Panc1 (cell line): ENCODE data around the gene CHMP6. TPM values are rescaled to one million over a fixed set of nuclear protein-coding genes. Genes with fewer than 3 reads are reported as not detected.

Experiments used
- ATAC-seq: fragments of 200-7000 bp; cut with Tn5 transposase; 2 replicates; pipeline ENCODE4 v1.9.1; 2020; ENCODE audit warnings: mild to moderate bottlenecking, moderate library complexity
- BruUV-seq: library from RNA; stranded (reverse); fragments of 400-500 nt; replicated peaks from 2 replicates; lab custom pipeline; 2021; lab: Mats Ljungman, UMichigan
- CTCF ChIA-PET: fragments of 300-600 bp; sonication (Branson Sonifier 250); formaldehyde crosslinking; loops from one replicate; lab custom pipeline; 2022; ENCODE audit warnings: antibody characterized with exemption; lab: Charles Lee
- POLR2A ChIA-PET: fragments of 300-600 bp; sonication (Branson Sonifier 250); formaldehyde crosslinking; loops from one replicate; lab custom pipeline; 2022; ENCODE audit warnings: antibody characterized with exemption; lab: Charles Lee
- DNase-seq: peaks from one replicate; pipeline ENCODE4 v3.0.0-alpha.2; 2010; ENCODE audit warnings: low read depth, low spot score
- H3K27ac ChIP-seq: 2 replicates; pipeline ENCODE4 v1.5.1; 2011; ENCODE audit warnings: mild to moderate bottlenecking, low read length, inconsistent platforms
- H3K27me3 ChIP-seq: fragments of 200-500 bp; sonication (Bioruptor generic); 2 replicates; pipeline ENCODE4 v1.6.0; 2014; ENCODE audit warnings: low read length, inconsistent platforms; ENCODE audit not compliant: control insufficient read depth, insufficient read depth
- H3K36me3 ChIP-seq: fragments of 200-500 bp; sonication (Bioruptor generic); 2 replicates; pipeline ENCODE4 v1.5.1; 2014; ENCODE audit warnings: inconsistent platforms, mild to moderate bottlenecking, low read length, moderate library complexity; ENCODE audit not compliant: control insufficient read depth, insufficient read depth
- H3K4me1 ChIP-seq: 2 replicates; pipeline ENCODE4 v1.5.1; 2011; ENCODE audit warnings: inconsistent platforms, mild to moderate bottlenecking, low read length, moderate library complexity; ENCODE audit not compliant: control insufficient read depth, insufficient read depth
- H3K4me3 ChIP-seq, 2 experiments: 2 replicates each; pipeline ENCODE4 v1.5.1; 2011 to 2012; ENCODE audit warnings: low read depth in 2 of 2, low read length in 2 of 2, mild to moderate bottlenecking in 2 of 2, inconsistent platforms in 1 of 2, moderate library complexity in 1 of 2
- H3K9me3 ChIP-seq: fragments of 200-500 bp; sonication (Bioruptor generic); 2 replicates; pipeline ENCODE4 v1.5.1; 2014; ENCODE audit warnings: low read depth, mild to moderate bottlenecking, inconsistent platforms, low read length, moderate library complexity; ENCODE audit not compliant: control insufficient read depth, insufficient read depth
- POLR2AphosphoS5 ChIP-seq: IDR thresholded peaks from 2 replicates; pipeline ENCODE4 v1.6.1; 2012; ENCODE audit warnings: mild to moderate bottlenecking, low read depth, low read length, moderate library complexity
- SIN3A ChIP-seq: IDR thresholded peaks from 2 replicates; pipeline ENCODE4 v1.6.1; 2012; ENCODE audit warnings: low read depth, mild to moderate bottlenecking, low read length, moderate library complexity, borderline replicate concordance; ENCODE audit not compliant: insufficient read depth
- TCF7L2 ChIP-seq: IDR thresholded peaks from 2 replicates; pipeline ENCODE4 v1.6.1; 2011; ENCODE audit warnings: mild to moderate bottlenecking, low read depth, low read length, inconsistent platforms
- in situ Hi-C: cut with HindIII; loops from 2 replicates; pipeline ENCODE4 v1.10.0; 2016; ENCODE audit warnings: low sequenced_read_pairs, low pct_unique_long_range_greater_than_20kb
- intact Hi-C: fragments of 100-400 bp; cut with micrococcal nuclease; formaldehyde crosslinking; loops from one replicate; pipeline ENCODE4 v1.10.0; 2022; ENCODE audit not compliant: unreplicated experiment
- total RNA-seq: library from RNA; stranded (reverse); gene quantifications from one replicate; pipeline ENCODE4 v1.2.1, GENCODE V29; 2021; ENCODE audit not compliant: unreplicated experiment
- TF ChIP-seq, protein P1 (sequence below), 2 experiments: IDR thresholded peaks; 2 replicates each; pipeline ENCODE4 v1.6.1; 2011 to 2012; ENCODE audit warnings: low read depth in 2 of 2, control low read depth in 1 of 2, low read length in 1 of 2, mild to moderate bottlenecking in 1 of 2, moderate library complexity in 1 of 2; ENCODE audit not compliant: insufficient read depth in 1 of 2

Gene CHMP6
- total RNA-seq, 1 experiment from 2014 or later = 43.7 TPM

DNA sequence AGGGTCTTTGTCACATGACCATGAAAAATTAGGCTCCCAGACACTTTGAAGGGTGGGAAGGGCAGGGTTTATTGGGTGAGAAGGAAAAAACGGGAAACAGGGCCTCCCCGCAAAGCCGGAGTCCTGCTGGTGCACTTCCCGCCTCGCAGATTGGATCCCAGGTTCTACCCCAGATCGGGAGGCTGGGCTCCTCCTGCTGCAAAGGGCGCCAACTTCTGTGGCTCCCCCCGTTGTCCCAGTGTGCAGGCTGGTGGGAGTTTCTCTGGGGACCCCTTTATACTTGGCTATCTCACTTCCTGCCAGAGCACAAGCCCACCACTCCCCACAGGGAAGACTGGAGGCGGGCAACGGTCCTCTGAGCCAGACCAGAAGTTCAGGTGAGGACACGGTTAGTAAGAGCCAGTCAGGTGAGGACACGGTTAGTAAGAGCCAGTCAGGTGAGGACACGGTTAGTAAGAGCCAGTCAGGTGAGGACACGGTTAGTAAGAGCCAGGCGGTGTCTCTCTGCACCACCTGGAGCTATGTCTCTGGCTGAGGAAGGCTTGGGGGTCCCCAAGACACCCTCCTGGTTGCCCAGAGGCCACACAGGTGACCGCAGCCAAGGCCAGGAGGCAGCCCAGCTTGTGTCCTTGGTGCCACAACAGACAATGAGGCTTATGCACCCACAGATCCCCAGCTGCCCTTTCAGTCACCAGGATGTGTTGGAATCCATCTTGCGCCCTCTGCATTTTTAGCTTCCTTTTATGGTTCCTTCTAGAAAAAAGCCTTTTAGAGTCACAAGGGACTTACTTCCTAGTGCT is 48.1 kb upstream of the CHMP6 start:
- ChIA-PET CTCF (no interaction called here), POLR2A (no interaction called here)
- no peak overlapping the region for H3K27ac ChIP-seq
- intact Hi-C loops = no loop called here
- no peak for DNase-seq
- H3K4me1 ChIP-seq = no peaks in the 10 kb centered on the region
- in situ Hi-C loops = no loop called here
- no peaks in the 10 kb centered on the region for H3K27me3 ChIP-seq
- no peaks in the 10 kb centered on the region for H3K9me3 ChIP-seq
- H3K4me3 ChIP-seq = no peak overlapping the region
- no peak for TF ChIP-seq SIN3A
- no peak for TF ChIP-seq POLR2AphosphoS5
- TF ChIP-seq TCF7L2 = no peak
- TF ChIP-seq, protein P1, sequence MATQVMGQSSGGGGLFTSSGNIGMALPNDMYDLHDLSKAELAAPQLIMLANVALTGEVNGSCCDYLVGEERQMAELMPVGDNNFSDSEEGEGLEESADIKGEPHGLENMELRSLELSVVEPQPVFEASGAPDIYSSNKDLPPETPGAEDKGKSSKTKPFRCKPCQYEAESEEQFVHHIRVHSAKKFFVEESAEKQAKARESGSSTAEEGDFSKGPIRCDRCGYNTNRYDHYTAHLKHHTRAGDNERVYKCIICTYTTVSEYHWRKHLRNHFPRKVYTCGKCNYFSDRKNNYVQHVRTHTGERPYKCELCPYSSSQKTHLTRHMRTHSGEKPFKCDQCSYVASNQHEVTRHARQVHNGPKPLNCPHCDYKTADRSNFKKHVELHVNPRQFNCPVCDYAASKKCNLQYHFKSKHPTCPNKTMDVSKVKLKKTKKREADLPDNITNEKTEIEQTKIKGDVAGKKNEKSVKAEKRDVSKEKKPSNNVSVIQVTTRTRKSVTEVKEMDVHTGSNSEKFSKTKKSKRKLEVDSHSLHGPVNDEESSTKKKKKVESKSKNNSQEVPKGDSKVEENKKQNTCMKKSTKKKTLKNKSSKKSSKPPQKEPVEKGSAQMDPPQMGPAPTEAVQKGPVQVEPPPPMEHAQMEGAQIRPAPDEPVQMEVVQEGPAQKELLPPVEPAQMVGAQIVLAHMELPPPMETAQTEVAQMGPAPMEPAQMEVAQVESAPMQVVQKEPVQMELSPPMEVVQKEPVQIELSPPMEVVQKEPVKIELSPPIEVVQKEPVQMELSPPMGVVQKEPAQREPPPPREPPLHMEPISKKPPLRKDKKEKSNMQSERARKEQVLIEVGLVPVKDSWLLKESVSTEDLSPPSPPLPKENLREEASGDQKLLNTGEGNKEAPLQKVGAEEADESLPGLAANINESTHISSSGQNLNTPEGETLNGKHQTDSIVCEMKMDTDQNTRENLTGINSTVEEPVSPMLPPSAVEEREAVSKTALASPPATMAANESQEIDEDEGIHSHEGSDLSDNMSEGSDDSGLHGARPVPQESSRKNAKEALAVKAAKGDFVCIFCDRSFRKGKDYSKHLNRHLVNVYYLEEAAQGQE (IDR thresholded peaks at IDR 0.05; ENCODE audit: insufficient read depth in 1 of 2, low read depth in 2 of 2, low read length in 1 of 2) = no peak
- ATAC-seq = no peak
- no TSS peak for BruUV-seq
- no peaks in the 10 kb centered on the region for H3K36me3 ChIP-seq

DNA sequence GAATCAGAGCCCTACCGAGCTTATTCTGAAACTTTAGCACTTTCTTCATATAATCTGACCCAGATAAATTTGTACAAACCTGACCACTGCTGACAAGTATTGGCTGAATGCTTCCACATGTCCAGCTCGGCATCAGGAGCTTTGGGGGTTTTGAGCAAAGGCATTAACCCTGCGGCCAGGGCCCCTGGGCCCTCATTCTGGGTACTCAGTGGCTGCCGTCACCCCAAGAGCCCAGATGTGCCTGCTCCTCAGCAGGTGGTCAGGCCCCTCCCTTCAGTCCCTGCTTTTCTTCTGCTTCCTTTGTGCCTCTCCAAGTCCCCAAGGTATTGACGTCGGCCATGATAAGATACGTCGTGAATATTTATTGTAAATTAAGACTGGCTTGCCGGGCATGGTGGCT is 47.3 kb upstream of the CHMP6 start:
- Histone ChIP-seq H3K27ac (no peak overlapping the region), H3K9me3 (no peaks in the 10 kb centered on the region), H3K36me3 (no peaks in the 10 kb centered on the region), H3K4me1 (no peaks in the 10 kb centered on the region), H3K27me3 (no peaks in the 10 kb centered on the region), H3K4me3 (no peak overlapping the region)
- DNase-seq (no peak), ATAC-seq (no peak)
- ChIA-PET POLR2A (no interaction called here), CTCF (no interaction called here)
- intact Hi-C loops (no loop called here), in situ Hi-C loops (no loop called here)
- TF ChIP-seq POLR2AphosphoS5 = no peak
- TF ChIP-seq SIN3A = no peak
- no TSS peak for BruUV-seq

- intact Hi-C loops = no loop called here
These were observed 45.9 kb upstream of the CHMP6 start for GRCh38 chr17:80945736-80946135.

More at GRCh38 chr17:80945736-80946135, 45.9 kb upstream of the CHMP6 start:
- in situ Hi-C loops = no loop called here
- TF ChIP-seq, protein P1 (IDR thresholded peaks at IDR 0.05; ENCODE audit: insufficient read depth in 1 of 2, low read depth in 2 of 2, low read length in 1 of 2) = no peak
- Histone ChIP-seq H3K9me3 (no peaks in the 10 kb centered on the region), H3K4me3 (no peak overlapping the region), H3K4me1 (no peaks in the 10 kb centered on the region), H3K36me3 (no peaks in the 10 kb centered on the region), H3K27ac (no peak overlapping the region), H3K27me3 (no peaks in the 10 kb centered on the region)
- no TSS peak for BruUV-seq
- CTCF ChIA-PET = no interaction called here
- ATAC-seq (no peak), DNase-seq (no peak)
- POLR2A ChIA-PET = interaction anchor here (0.6 kb wide), 1 partner anchor 30 kb away, joined by 4 read pairs; no protein-coding TSS in a partner anchor
